ENCODE results near the gene FARS2. TPM values are rescaled to one million over a fixed set of nuclear protein-coding genes. Genes with fewer than 3 reads are reported as not detected.

Gene FARS2
- polyA plus RNA-seq, 3 donors = 21.5 to 22.5 (median 21.5) TPM

GRCh38 chr6:5412663-5413062 is 151.3 kb downstream of the FARS2 start:
- DNase-seq (ENCODE audit: low read depth in 3 of 3, low spot score in 2 of 3) = no peak

- no peak for DNase-seq (ENCODE audit: low read depth in 3 of 3, low spot score in 2 of 3)
Observed at GRCh38 chr6:5416250-5416649, 154.9 kb downstream of the FARS2 start.

- DNase-seq (ENCODE audit: low read depth in 3 of 3, low spot score in 2 of 3) = no peak
Observed at GRCh38 chr6:5422321-5422915, 161.1 kb downstream of the FARS2 start.

GRCh38 chr6:5423251-5423650 is 161.9 kb downstream of the FARS2 start:
- DNase-seq (ENCODE audit: low read depth in 3 of 3, low spot score in 2 of 3) = no peak

DNA sequence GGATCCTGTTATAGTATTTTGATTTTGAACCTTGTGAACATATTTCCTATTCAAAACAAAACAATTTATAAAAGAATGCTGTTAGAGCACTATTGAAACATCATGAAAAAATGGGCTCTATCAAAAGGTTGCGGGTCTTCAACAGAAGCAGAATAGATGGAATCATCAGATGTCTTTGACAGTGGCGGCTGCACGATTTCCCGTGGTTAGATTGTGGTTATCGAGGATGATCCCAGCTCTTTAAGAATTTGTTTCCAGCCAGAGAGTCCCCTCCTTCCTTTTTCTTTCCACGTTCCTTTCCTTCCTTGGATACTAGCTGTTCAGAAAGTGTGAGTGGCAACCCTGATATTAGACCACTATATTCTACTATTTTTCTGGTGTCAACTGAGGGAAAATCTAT is 163.4 kb downstream of the FARS2 start:
- no peak for DNase-seq (ENCODE audit: low read depth in 3 of 3, low spot score in 2 of 3)

- no peak for DNase-seq (ENCODE audit: low read depth in 3 of 3, low spot score in 2 of 3)
Observed at GRCh38 chr6:5425267-5425666, 164.0 kb downstream of the FARS2 start.

DNA sequence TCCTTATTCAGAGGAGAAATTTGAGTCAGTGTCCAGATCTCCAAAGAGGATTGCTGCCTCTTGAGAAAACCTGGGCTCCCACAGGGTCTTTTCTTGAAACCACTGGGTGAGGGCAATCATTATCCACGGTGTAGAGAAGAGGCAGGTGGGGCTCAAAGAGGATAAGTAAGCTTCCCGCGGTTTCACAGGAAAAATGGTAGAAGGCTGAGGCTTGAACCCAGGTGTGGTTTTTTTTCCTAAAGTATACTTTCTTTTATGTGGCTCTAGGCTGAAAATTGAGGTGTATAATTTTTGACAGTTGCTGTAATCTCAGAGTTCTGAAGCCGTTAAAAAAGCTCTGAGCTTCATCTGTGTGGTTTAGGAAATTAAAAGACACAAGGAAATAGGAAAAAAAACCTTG is 164.5 kb downstream of the FARS2 start:
- DNase-seq (ENCODE audit: low read depth in 3 of 3, low spot score in 2 of 3) = no peak

- no peak for DNase-seq (ENCODE audit: low read depth in 3 of 3, low spot score in 2 of 3)
Observed at GRCh38 chr6:5427586-5427985, 166.3 kb downstream of the FARS2 start.

- no peak for DNase-seq (ENCODE audit: low read depth in 3 of 3, low spot score in 2 of 3)
Observed at GRCh38 chr6:5433324-5433723, 172.0 kb downstream of the FARS2 start.

- DNase-seq (ENCODE audit: low read depth in 3 of 3, low spot score in 2 of 3) = no peak
Observed at GRCh38 chr6:5435449-5435848, 174.1 kb downstream of the FARS2 start.

DNA sequence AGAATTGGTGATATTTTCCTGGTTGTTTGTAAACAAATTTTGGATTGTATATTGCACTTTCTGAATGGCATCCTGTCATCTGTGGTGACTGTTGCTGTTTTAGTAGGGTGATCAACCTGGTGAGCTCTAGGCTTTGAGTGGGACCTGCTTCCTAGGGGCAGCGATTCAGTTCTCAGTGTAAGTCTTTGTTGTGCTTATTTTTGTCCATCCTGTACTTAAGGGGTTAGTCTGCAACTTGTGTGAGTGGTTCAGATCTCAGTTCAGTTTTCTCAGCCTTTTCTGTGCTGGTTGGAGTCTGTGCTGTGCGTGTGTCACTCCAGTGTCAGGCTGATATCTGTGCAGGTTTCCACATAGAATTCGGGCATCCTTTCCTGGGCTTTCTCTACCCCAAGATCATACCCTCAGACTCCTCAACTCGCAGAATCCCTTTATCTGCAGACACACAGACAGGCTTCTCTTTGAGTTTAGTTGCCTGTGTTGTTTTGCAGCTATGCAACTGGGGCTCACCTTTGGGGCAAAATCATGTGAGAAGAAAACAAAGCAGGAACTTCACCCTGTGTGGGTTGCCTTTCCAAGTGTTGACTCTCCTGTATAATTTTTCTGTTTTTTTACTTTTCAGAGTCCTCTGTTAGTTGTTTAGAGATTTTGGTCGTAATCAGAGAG is 177.7 kb downstream of the FARS2 start:
- DNase-seq (ENCODE audit: low read depth in 3 of 3, low spot score in 2 of 3) = no peak

DNA sequence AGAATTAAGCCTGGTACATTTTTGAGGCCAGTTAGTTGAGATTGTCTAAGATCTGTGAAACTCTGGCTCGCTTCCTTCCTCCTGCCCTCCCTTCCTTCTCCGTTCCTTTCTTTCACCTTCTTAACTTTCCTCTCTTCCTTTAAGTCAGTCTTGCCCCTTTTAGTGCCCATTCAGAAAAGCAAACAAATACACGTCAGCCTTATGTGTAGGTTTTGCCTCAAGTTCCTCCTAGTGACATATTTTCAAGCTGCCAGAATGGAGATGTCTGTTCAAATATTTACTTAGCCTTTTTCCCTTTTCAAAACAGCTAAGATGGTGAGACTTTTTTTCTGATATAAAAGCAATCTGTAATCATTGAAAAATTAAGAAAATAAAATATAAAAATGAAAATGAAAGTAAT is 178.4 kb downstream of the FARS2 start:
- no peak for DNase-seq (ENCODE audit: low read depth in 3 of 3, low spot score in 2 of 3)

DNA sequence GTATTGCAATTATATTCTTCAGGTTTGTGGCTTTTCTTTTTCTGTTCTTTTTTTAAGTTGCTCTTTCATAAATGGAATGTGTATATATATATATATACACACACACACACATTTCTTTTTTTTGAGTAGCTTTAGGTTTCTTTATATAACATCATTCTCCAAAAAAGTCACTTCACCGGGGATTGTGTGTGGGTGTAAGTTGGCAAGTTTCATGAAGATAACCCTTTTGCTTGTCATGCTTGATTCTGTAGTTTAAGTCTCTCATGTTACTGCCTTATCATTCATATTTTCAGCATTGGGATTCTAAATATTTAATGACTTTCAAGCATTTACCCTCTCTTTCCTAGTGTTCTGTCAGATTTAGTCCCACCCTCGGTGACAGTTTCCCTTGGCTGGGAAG is 181.0 kb downstream of the FARS2 start:
- no peak for DNase-seq (ENCODE audit: low read depth in 3 of 3, low spot score in 2 of 3)

GRCh38 chr6:5442916-5443315 is 181.6 kb downstream of the FARS2 start:
- no peak for DNase-seq (ENCODE audit: low read depth in 3 of 3, low spot score in 2 of 3)

DNA sequence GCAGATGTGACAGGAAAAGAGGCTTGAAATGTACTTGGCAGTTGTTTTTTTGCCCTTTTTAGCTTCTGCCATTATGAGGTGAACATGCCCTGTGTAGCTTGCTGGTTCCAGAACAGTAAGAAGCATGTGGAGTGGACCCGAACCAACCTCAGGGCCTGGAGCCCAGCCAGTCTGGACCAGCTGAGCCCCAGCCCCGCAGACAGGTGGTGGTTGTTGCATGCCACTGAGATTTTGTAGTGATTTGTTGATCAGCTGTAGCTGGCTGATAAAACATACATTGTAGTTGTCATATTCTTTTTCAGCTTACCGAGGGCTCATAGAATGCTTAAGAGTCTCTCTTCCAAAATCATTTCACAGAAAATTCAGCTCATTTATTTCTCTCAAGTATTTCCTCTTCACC is 182.2 kb downstream of the FARS2 start:
- DNase-seq (ENCODE audit: low read depth in 3 of 3, low spot score in 2 of 3) = no peak

DNA sequence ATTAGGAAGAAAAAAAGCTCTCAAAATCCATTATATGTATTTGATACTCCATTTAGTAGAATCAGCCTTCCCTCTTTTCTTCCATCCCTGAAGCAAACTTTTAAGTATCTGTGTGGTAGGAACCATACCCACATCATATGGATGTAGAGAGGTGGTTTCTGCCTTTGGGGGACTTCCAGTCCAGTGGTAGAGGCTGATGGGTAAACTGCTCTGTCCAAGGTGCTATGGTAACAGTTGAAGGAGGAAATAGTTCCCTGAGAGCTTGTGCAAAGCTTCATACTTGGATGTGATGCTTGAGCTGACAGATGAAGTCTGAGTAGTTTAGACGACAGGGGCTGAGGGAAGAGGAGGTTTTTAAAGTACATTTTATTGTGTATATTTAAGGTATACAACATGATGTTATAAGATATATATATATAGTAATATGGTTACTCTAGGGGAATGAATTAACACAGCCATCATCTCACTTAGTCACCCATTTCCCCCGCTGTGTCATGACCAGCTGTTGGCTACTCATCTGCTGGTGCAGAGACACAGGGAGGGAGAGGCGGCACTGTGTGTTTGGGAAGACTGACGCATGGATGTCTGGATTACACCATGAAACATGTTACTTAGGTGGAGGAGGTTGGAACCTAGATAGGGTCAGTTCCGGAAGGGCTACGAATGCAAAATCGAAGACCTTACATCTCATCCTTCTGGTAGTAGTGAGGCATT is 185.2 kb downstream of the FARS2 start:
- no peak for DNase-seq (ENCODE audit: low read depth in 3 of 3, low spot score in 2 of 3)

- no peak for DNase-seq (ENCODE audit: low read depth in 3 of 3, low spot score in 2 of 3)
Observed at GRCh38 chr6:5447921-5448320, 186.6 kb downstream of the FARS2 start.

GRCh38 chr6:5450073-5450472 is 188.8 kb downstream of the FARS2 start:
- no peak for DNase-seq (ENCODE audit: low read depth in 3 of 3, low spot score in 2 of 3)

DNA sequence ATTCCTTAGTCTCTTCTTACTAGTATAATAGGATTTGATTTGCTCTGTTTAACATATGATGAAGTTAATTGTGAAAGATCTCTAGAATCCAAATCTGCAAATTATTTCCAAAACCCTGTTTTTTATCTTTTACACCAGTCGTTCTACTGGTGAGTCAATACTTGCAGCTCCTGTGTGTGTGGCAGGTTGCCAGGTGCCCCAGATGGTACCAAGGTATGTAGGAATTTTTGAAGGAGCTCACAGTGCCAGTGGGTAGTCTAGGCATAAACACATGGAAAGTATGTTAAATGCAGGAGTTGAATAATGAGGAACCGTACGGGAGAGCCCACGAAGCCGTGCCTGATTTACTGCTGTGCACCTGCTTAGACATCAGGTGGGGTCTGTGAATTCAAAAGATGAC is 192.2 kb downstream of the FARS2 start:
- DNase-seq (ENCODE audit: low read depth in 3 of 3, low spot score in 2 of 3) = no peak

- no peak for DNase-seq (ENCODE audit: low read depth in 3 of 3, low spot score in 2 of 3)
Observed at GRCh38 chr6:5455142-5455541, 193.8 kb downstream of the FARS2 start.

GRCh38 chr6:5457041-5457440 is 195.7 kb downstream of the FARS2 start:
- no peak for DNase-seq (ENCODE audit: low read depth in 3 of 3, low spot score in 2 of 3)

DNA sequence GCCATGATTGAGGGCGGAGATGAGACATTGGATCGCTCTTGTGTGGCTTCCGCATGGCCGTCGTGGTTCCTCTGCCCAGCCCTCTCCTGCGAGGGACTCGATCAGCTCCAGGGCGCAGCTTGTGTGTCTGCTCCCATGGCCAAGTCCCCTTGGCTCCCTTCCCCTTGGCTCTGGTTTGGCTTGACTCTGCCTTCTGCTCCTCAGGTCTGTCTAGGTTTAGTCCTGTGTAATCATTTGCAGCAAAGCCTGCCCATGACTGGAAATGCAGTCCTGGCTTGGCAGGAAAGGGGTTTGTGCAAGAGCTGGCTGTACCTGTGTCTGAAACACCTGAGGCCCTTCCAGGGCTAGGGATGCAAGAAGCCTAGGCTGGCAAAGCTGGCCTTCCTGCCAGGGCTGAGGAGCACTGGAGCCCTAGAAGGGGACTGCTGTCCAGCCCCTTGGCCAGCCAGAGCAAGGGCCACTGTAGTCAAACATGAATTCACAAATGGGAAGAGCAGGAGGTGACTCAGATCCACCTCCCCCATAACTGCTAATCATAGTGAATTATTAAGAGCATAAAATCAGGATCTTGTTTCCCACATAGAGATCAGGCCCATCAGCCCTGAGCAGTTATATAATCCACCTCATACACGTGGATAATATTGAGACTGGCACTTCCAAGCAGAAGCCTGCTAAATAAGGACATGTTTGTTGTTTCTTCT is 196.8 kb downstream of the FARS2 start:
- DNase-seq (ENCODE audit: low read depth in 3 of 3, low spot score in 2 of 3) = no peak
